GM18507 (cell line): ENCODE data around the gene NUP93.
"Not testable (repeated sequence)": the region's sequence is repeated elsewhere in the genome, so short reads cannot be mapped to it uniquely, and the experiment has no call there.

ENCODE experiments used
- DNase-seq: peaks from one replicate; pipeline ENCODE4 v3.0.0; 2011; ENCODE audit warnings: low read depth; ENCODE audit not compliant: insufficient read length; ENCODE audit errors: extremely low spot score
- FAIRE-seq: peaks from 2 replicates; lab custom pipeline; 2011; peaks lifted over from hg19 to GRCh38; lab: Jason Lieb, UNC

Gene NUP93

DNA sequence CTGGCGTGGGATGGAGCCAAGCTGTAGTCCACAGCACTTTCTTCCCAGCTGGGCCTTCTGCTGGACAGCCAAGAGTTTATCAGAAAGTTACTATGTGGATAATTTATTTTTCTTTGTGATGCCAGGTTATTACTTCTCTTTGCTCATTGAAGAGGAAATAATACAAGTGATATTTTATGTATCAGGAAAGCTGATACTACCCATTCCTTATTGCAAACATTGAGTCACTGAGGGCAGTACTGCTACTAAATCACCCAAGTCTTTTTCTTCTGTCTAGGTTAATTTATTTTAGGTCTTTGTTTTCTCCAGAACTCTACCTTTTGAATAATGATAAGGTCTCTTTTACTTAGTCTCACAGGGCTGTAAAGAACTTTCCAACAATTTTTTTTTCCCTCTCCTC is 8.3 kb downstream of the NUP93 start:
- DNase-seq (no peak), FAIRE-seq (no peak)

DNA sequence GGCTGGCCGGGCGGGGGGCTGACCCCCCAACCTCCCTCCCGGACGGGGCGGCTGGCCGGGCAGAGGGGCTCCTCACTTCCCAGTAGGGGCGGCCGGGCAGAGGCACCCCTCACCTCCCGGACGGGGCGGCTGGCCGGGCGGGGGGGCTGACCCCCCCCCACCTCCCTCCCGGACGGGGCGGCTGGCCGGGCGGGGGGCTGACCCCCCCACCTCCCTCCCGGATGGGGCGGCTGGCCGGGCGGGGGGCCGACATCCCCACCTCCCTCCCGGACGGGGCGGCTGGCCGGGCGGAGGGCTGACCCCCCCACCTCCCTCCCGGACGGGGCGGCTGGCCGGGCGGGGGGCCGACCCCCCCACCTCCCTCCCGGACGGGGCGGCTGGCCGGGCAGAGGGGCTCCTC is 9.4 kb downstream of the NUP93 start:
- not testable (repeated sequence) for DNase-seq, FAIRE-seq

DNA sequence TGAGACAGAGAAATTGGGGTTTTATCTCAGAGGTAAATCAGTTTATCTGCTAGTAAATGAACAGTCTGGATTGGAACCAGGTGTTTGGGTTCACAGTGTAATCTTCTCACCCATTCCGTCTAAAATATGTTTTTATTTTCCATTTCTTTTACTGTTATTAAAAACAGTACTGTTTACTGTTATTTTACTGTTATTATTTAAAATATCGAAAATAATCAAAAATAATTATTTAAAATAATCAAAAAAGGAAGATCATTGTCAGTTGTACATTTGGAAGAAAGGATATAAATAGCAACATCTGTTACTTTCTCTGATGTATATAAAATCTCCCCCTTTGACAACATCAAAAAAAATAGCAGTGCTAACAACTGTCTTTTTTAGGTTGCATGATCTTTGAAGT is 11.5 kb downstream of the NUP93 start:
- DNase-seq = no peak
- no peak for FAIRE-seq

DNA sequence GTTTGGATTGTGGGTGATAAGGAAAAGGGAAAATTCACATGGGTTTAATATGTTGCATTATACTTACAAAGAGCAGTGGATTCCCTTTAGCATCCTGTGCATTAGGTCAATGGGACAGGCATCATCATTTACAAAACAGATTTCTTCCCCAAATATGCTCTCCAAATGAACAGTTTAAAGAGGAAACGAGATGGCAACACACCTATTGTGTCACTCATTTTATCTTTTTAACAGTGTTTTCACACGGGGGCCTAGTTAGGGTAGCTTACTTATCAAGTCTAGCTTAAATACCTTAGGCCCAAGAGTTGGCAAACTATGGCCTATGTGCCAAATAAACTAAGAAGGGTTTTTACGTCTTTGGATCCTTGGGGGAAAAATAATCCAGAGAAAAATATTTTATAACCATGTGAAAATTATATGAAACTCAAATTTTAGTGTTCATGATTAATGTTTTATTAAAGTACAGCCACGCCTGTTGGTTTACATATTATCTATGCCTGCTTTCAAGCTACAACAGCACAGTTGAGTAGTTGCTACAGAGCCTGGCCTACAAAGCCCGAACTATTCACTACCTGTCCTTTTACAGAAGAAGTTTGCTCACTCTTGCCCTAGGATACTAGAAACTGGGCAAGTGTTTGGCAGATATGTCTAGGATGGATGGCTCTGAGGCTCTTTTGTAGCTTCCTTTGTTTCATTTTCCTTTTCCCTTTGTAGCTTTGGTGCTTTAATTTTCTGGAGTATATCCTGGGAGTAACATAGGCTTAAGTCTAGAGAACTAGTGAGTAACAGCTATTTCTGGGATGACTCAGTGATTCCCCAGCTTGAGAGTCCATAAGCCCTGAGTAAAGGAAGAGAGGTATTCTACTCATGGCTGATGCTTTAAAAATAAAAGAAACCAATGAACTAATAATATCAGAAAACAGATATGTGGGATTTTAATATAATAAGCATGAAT is 12.4 kb downstream of the NUP93 start:
- FAIRE-seq (no peak), DNase-seq (no peak)

DNA sequence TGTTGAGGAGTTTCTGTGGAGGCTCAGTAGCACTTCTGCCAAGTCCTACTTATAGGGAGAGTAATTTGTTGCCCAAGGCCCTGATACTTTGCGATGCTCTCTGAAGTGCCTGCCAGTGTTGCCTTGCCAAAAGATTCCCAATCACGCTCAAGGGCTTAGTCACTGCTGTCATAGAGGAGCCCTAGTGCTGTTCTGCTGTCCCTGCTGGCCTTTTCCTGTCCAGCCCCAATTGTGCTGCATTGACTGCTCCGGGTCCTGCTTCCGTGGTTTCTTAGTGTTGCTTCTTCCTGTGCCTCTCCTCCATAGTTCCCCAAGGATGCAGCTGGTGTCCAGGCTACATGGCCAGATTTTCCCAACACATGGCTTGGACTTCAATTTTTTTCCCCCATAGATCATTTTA is 13.9 kb downstream of the NUP93 start:
- no peak for FAIRE-seq

DNA sequence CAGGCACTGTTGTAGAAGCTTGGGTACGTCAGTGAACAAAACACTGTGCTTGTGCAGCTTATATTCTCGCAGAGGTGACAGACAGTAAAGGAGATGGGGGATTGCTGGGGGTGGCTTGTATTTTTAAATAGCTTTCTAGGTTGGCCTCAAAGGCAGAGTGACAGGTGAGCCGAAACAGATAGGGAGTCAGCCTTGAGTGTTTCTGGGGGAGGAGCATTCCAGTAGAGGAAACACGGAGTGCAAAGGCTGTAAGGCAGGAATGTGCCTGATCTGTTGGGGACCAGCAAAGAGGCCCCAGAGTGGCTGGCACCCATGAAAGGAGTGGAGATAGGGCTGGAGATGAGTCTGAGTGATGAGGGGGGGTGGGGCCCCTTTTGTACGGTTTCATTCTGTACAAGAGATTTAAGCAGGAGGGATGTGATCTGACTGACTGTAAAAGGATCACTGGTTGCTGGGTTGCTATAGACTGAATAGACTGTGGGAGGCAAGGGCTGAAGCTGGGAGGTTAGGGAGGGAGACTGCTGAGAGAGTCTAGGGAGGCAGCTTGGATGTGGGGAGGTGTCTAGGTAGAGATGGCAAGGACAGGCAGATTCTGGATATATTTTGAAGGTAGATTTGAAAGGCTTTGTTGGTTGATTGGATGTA is 15.2 kb downstream of the NUP93 start:
- FAIRE-seq = no peak
- no peak for DNase-seq

More for the DNA sequence above, 13.9 kb downstream of the NUP93 start:
- no peak for DNase-seq

DNA sequence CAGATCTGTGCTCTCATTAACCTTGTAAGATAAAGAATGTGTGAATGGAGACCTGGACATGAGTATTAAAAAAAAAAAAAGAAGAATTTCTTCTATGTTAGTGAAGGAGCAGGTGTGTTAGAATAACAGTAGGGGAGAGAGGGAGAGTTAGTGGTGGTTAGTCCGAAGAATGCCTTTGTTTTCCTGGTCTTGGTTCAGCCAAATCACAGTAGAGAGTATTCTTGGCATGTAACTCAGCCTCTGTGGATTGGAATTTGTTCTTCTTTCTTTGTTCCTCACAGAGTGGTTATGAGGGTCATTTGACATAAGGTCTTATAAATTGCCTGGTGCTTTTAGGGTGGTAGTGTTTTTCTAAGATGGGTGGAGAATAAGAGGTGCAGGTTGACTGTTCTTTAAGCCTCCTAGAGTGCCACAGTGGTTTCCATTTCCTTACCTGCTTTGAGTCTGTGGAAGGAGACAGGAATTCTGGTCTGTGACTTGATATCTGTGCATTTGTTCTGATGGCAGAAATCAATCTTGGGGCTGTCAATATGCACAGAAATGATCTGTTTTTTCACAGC is 17.6 kb downstream of the NUP93 start:
- FAIRE-seq (no peak), DNase-seq (no peak)

DNA sequence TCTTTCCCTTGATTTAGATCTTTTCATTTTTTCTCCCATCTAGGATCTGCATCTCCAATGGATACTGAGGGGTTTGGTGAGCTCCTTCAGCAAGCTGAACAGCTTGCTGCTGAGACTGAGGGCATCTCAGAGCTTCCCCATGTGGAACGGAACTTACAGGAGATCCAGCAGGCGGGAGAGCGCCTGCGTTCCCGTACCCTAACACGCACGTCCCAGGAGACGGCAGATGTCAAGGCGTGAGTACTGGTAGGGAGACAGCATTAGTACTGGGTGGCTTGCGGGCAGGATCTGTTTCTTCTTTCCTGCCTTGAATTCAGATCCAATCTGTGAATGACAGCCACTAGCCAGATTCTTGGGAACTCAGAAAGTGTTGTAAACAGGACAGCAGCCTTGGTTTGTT is 18.3 kb downstream of the NUP93 start:
- DNase-seq = no peak
- FAIRE-seq = no peak

DNA sequence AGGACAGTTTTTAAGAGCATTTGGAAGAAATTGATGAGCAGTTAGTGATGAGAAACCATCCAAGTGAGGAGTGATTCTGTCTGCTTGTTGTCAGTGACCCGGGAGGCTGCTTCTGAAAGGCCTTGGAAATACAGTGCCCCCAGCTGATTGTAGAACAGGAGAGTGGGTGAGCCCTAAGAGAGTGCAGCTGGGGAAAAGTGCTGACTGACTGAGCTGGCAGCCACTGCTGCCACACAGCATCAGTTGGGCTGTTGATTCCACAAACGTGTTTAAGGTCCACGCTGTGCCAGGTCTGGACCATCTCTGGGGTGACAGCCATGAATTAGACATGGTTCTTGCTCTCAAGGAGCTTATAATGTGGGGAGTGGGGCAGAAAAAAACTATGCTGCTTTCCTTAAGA is 18.9 kb downstream of the NUP93 start:
- no peak for FAIRE-seq

DNA sequence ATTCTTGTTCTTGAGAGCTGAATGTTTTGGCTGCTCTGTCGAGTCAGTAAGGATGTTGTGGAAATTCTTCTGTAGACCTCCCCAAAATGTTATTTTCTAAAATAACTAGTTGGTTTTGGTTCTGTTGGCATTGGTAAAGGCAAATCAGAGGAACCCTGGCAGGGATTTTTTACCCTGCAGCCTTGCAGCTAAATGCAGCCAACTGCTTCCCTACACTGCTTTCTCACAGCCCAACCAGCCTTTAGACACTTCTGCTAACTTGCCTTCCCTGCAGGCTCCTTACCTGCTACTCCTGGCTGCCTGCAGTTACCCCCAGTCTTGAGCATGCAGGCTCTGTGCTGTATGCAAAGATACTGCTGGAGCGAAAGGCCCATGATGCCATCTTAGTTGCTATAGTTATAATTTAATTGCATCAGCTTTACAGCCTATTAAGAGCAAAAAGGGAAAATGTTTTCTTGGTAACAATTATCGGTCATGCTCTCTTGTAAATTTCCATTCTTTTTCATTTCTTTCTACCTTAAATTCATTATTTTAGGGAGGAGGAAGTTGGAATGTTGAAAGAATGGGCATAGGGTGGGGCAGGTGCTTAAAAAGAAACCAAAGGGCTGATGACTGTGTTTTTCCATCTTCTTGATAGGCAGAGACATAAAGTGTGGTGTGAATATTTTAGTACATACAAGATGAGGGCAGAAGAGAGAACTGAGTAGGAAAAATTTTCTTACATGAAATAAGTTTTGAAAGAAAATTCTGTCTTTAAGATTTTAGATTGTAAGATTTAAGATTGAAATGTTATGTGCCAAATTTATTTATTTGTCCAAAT is 20.0 kb downstream of the NUP93 start:
- FAIRE-seq (no peak), DNase-seq (no peak)

More for the DNA sequence above, 18.9 kb downstream of the NUP93 start:
- no peak for DNase-seq

DNA sequence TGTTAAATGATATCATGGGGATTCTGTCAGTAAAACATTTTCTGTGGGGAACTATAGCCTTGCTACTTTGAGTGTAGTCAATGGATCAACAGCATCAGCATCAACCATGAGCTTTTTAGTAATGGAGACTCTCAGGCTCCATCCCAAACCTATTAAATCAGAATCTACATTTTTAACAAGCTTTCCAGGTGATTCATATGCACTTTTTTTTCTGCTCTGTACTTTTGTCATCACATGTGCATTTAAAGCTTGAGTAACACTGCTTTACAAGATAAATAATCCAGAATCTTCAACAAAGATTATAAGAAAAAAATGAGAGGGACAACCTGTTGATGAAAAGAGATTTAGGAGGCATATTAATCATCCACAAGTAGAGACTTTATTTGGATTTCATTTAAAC is 23.5 kb downstream of the NUP93 start:
- DNase-seq (no peak), FAIRE-seq (no peak)

DNA sequence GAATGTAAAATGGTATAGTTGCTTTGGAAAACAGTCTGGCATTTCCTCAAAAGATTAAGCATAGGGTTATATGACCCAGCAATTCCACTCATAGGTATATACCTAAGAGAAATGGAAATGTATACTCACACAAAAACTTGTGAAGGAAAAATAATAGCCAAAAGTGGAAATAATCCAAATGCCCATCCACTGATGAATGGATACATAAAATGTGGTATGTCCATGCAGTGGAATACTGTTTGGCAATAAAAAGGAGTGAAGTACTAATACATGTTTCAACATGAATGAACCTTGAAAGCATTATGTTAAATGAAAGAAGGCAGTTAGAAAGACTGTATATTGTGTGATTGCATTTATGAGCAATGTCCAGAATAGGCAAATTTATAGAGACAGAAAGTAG is 25.1 kb downstream of the NUP93 start:
- DNase-seq = no peak
- no peak for FAIRE-seq

DNA sequence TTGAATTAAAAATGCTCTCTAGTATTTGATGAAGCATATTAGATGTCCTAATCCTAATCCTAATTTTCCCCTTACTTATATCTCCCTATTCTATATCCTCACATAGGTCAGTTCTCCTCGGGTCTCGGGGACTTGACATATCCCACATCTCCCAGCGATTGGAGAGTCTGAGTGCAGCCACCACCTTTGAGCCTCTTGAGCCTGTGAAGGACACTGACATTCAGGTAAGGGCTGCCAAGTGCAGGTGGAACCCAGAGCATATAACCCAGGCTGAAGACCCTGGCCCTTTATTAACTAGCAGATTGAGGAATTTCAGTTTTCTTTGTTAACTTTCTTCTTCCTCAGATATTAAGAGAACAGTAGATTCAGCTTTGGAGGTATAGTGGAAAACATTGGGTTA is 28.5 kb downstream of the NUP93 start:
- no peak for FAIRE-seq

DNA sequence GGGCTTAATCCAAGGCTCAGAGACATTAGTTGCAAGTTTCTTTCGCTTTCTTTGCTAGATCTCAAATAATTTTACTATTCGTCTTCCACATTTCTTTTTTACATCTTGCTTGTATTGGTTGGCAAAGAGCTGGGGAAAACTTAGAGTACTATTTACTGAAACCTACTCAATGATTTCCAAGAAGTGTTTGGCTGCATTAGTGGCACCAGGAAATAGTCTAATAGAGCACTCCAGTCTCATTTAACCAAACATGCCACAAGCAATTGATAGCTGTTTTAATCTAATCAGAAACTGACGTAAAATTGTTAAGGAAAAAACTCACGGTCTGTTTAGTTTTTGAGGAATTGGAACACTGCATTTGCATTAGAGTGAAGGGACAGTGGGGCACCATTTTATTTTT is 29.0 kb downstream of the NUP93 start:
- DNase-seq (no peak), FAIRE-seq (no peak)

More for the DNA sequence above, 28.5 kb downstream of the NUP93 start:
- no peak for DNase-seq

DNA sequence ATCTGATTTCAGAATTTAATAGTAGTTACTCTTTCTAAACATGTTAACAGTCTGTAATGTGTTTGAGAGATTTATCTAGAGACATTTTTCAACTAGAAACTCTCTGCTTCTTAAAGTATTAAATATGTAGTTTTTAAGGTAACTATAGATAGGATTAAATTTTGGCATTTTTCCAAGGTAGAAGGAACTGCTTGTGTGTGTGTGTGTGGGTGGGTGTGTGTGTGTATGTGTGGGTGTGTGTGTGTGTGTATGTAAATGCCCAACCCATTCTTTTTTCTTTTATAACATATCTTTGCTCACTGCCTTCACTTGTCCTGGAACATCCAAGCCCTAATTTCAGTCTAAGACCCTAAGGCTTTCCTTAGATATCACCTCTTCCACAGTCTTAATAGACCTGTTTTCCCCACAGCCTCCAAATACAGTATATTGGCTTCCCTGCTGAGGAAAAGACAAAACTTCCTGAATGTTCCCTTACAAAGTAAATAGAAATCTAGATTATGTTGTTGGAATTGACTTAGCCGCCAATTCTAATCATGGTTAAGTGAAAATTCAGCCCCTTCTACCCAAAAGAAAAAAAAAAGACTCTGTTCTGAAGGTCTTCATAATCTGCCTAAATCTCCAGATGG is 33.5 kb downstream of the NUP93 start:
- FAIRE-seq = no peak
- no peak for DNase-seq

DNA sequence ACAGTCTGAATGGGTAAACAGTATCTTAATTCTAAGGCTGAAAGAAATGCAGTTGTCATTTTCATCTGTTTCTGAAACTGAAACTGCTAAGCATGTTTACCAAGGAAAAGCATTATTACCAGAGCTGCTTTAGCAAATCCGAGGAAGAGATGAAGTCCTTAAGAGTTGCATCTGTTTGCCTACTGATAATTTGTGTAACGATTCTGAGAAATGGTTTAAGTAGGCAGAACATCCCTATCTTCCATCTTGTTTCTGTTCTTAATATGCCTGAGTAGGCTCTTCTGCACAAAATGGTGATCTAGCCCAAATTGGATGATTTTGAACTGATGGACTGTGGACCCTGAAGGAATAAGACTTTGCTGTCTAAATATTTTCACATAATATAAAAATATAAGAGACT is 34.9 kb downstream of the NUP93 start:
- no peak for DNase-seq
- FAIRE-seq = no peak

DNA sequence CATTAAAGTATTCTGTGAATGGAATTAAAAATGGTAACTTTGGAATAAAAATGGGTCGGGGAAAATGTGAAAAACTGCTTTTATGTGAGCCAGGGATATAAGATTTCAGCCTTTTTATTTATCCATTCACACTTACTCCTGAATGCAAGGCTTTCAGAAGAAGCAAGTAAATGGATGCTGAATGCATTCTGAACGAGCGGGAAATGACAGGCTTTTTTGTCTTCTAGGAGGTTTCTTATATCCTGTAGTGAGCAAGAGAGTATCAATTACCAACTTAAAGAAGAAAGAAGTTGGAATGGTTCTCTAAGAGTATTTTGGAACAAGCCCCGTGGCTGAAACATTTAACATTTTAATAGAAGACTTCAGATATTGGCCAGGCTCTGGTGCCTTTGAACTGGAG is 36.0 kb downstream of the NUP93 start:
- DNase-seq (no peak), FAIRE-seq (no peak)

DNA sequence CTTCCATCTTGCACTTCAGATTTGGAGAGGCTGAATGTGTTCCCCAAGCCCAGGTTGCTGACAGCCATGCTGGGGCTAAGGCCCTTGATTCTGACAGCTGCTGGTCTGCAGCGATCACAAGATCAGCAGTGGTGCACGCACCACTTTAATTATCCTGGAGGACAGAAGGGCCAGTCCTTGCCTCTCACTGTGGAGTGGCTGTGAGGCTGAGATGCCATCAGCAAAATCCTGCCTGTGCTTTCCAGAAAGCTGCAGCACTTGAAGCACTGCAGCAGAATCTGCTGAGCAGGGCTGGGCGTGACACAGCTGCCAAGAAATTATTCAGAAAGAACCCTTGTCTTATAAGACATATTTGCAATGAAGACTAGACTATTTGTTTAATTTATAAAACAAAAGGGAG is 37.1 kb downstream of the NUP93 start:
- DNase-seq = no peak
- FAIRE-seq = no peak

DNA sequence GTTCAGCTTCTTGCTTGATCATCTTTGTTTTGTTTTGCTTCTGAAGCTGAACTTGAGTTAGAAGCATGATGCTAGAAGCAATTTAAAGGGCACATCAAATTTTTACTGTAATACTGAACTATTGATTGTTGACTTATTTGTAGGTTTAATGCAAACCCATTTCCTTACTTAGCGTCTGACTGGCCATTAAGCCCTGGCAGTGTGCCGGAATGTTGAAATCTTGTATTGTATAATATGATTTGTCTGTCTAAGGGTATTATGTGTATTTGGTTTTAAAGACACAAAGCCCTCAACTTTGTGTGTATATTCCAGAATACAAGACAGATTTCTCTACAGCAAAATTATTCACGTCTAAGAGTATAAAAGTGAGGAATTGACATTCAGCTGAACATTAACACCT is 39.7 kb downstream of the NUP93 start:
- FAIRE-seq (no peak), DNase-seq (no peak)
